Measurements from ENCODE around the gene NKG7.

Gene NKG7

GRCh38 chr19:51389143-51389542, 16.7 kb upstream of the NKG7 start:
- DNase-seq, result no peak

- no peak for DNase-seq
These were observed 15.5 kb upstream of the NKG7 start, which contains the start of gene LIM2 for GRCh38 chr19:51387924-51388389. LIM2 (minus strand) TSS chr19:51387974; CDS start chr19:51387443, 531 bp downstream.

GRCh38 chr19:51386882-51387520, 14.5 kb upstream of the NKG7 start:
- DNase-seq, result no peak

GRCh38 chr19:51382004-51382403, 9.6 kb upstream of the NKG7 start:
- no peak for DNase-seq

GRCh38 chr19:51380379-51380778, 7.9 kb upstream of the NKG7 start:
- DNase-seq, result no peak

GRCh38 chr19:51377422-51377821, 5.0 kb upstream of the NKG7 start:
- no peak for DNase-seq

GRCh38 chr19:51375504-51376221, 3.2 kb upstream of the NKG7 start:
- DNase-seq, result no peak

GRCh38 chr19:51372021-51372648, 319 bp downstream of the NKG7 start:
- no peak for DNase-seq

- DNase-seq, result no peak
These were observed 1.2 kb downstream of the NKG7 start for GRCh38 chr19:51371186-51371690.

GRCh38 chr19:51370230-51370629, 2.2 kb downstream of the NKG7 start:
- no peak for DNase-seq

GRCh38 chr19:51368366-51369282, 3.8 kb downstream of the NKG7 start, which contains the start of gene CLDND2:
CLDND2 (minus strand) TSS chr19:51369003; CDS start chr19:51368577, 426 bp downstream.
- DNase-seq, result no peak

GRCh38 chr19:51367565-51368365, 4.7 kb downstream of the NKG7 start:
- DNase-seq, result peak; percentile 89

GRCh38 chr19:51367255-51367564, 5.2 kb downstream of the NKG7 start:
- no peak for DNase-seq

- DNase-seq, result peak; percentile 93
These were observed 5.8 kb downstream of the NKG7 start for GRCh38 chr19:51366389-51367254.

GRCh38 chr19:51365965-51366388, 6.5 kb downstream of the NKG7 start, which contains the start of gene ETFB:
ETFB (minus strand) TSS chr19:51366388; CDS start chr19:51366326, 62 bp downstream.
- no peak for DNase-seq

- no peak for DNase-seq
These were observed 7.1 kb downstream of the NKG7 start for GRCh38 chr19:51365211-51365964.

GRCh38 chr19:51364200-51365106, 8.0 kb downstream of the NKG7 start:
- no peak for DNase-seq

- DNase-seq, result no peak
These were observed 11.2 kb downstream of the NKG7 start for GRCh38 chr19:51361239-51361638.

- DNase-seq, result no peak
These were observed 13.2 kb downstream of the NKG7 start for GRCh38 chr19:51359294-51359693.
